ENCODE results near the gene CALB2. TPM values are rescaled to one million over a fixed set of nuclear protein-coding genes. Genes with fewer than 3 reads are reported as not detected.
A peak's percentile ranks its signal among the peaks of the same experiment; 100 is the strongest.

Gene CALB2
- total and polyA plus RNA-seq, 8 donors: 0.35 to 0.60 TPM; not detected in 6

DNA sequence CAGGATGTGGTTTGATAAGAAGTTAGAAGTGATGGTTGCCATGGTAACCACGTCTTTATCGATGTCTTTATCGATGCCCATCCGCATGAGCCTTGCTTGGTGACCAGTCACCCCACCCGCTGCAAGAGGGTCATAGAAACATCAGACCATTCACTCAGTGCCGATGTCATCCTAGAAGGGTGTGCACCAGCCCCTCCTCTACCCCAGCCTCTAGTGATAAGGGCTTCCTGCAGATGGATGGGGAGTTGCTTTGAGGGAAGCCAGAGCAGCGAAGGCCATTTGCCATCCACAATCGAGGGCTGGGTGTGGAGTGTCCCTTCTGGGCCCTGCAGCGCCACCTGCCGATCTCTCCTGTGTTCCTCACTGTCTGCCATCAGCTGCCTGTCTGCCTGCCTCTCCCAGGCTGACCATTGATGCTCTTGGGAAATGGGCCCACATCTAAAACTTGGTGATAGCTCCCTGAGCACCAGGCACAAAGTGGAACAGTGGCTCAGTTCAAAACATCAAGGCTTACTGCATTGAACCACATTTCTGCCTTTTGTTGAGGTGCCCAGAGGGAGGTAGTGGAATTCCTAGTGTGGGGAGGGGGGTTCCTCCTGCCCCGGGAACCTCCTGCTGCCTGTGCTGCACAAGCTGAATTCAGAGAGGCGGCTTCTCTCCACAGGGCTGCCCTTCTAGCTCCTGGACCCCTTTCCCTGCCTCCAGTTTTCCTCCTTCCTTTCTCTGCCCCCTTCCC, 8.9 kb downstream of the CALB2 start:
- peak in 1 of 2 donors; percentile 14 for TF ChIP-seq CTCF (IDR thresholded peaks at IDR 0.05)
- Histone ChIP-seq H3K27ac (no peak overlapping the region), H3K9me3 (no peaks in the 10 kb centered on the region), H3K4me3 (no peak overlapping the region), H3K36me3 (no peaks in the 10 kb centered on the region), H3K27me3 (peaks cover 0 to 45% of the 10 kb centered on the region in 2 donors), H3K4me1 (no peaks in the 10 kb centered on the region)
- ATAC-seq (peak; percentile 68), DNase-seq (peak in 1 of 4 donors; percentile 12)
- intact Hi-C loops (cut with DNase I): no loop called here

- intact Hi-C loops (cut with DNase I): no loop called here
- Histone ChIP-seq H3K9me3 (no peaks in the 10 kb centered on the region), H3K36me3 (no peaks in the 10 kb centered on the region), H3K4me1 (no peaks in the 10 kb centered on the region), H3K27me3 (peaks cover 0 to 45% of the 10 kb centered on the region in 2 donors), H3K27ac (no peak overlapping the region), H3K4me3 (no peak overlapping the region)
- DNase-seq (no peak), ATAC-seq (no peak)
- no peak for TF ChIP-seq CTCF (IDR thresholded peaks at IDR 0.05)
Observed at GRCh38 chr16:71368958-71369357, 10.4 kb downstream of the CALB2 start.

- H3K36me3 ChIP-seq: no peaks in the 10 kb centered on the region
- intact Hi-C loops (cut with DNase I): no loop called here
- TF ChIP-seq CTCF (IDR thresholded peaks at IDR 0.05): no peak
- no peak overlapping the region for H3K27ac ChIP-seq
- ATAC-seq (no peak), DNase-seq (no peak)
- no peak overlapping the region for H3K4me3 ChIP-seq
- H3K9me3 ChIP-seq: no peaks in the 10 kb centered on the region
- no peaks in the 10 kb centered on the region for H3K4me1 ChIP-seq
- peaks cover 0 to 45% of the 10 kb centered on the region in 2 donors for H3K27me3 ChIP-seq
Observed at GRCh38 chr16:71369494-71369893, 11.0 kb downstream of the CALB2 start.

- H3K27me3 ChIP-seq: peaks cover 0 to 41% of the 10 kb centered on the region in 2 donors
- intact Hi-C loops (cut with DNase I): no loop called here
Observed at GRCh38 chr16:71371237-71371636, 12.7 kb downstream of the CALB2 start.

More at GRCh38 chr16:71371237-71371636, 12.7 kb downstream of the CALB2 start:
- Histone ChIP-seq H3K9me3 (no peaks in the 10 kb centered on the region), H3K4me1 (no peaks in the 10 kb centered on the region), H3K4me3 (no peak overlapping the region), H3K36me3 (no peaks in the 10 kb centered on the region), H3K27ac (no peak overlapping the region)
- ATAC-seq (no peak), DNase-seq (no peak)
- TF ChIP-seq CTCF (IDR thresholded peaks at IDR 0.05): no peak

All from left lung (tissue), 10 donors.